ENCODE data around the gene EEPD1. TPM values are rescaled to one million over a fixed set of nuclear protein-coding genes. Genes with fewer than 3 reads are reported as not detected.

The EEPD1 gene
- total RNA-seq, 2 donors from 2014 or later, result 8.2 to 10.0 TPM

DNA sequence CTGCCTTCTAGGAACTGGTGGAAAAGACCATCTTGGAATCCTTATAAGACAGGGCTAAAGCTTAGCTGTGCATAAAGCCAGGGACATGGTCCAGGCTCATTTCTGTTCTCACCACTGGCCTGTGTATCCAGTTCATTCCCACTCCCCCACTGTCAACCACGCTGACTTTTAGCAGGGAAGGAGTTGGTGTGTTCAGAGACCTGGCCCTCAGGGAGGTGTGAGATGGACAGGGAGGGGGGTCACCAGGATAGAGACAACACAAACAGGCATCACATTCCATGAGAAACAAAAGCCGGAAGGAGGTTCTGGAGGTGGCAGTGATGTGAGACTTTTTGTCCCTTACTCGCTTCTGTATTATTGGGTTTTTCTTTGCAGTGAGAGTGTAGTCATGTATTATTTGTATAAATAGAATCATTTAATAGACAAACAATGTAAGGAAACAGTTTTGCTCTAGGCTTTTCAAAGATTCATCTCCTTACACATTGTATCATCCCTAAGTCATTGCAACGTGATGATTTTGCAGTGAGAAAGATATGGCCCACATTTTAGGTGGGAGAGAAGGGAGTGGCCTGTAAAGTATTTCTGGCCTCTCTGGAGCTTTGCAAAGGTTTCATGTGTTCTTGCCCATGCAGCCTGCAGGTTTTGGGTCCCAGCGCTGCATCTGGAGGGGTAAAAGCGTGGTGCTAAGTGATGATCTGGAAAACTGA lies 52.0 kb downstream of the EEPD1 start:
- H3K27ac ChIP-seq, result no peak overlapping the region
- no peak for TF ChIP-seq CTCF (IDR thresholded peaks at IDR 0.05)
- H3K4me3 ChIP-seq, result no peak overlapping the region
- H3K36me3 ChIP-seq, result no peaks in the 10 kb centered on the region
- H3K27me3 ChIP-seq, result no peaks in the 10 kb centered on the region
- H3K4me1 ChIP-seq, result peaks cover 11% of the 10 kb centered on the region
- no peak overlapping the region for H3K9ac ChIP-seq (ENCODE audit: low read depth in 2 of 2, low read length in 2 of 2)
- H3K9me3 ChIP-seq, result no peaks in the 10 kb centered on the region
- DNase-seq, result no peak
- intact Hi-C loops (cut with DNase I), result loop anchor here (5.0 kb wide), 1 partner anchor 48 kb away; no protein-coding TSS in a partner anchor

- peaks cover 11% of the 10 kb centered on the region for H3K4me1 ChIP-seq
- intact Hi-C loops (cut with DNase I), result no loop called here
- DNase-seq, result peak; percentile 64
Observed at GRCh38 chr7:36205803-36206202, 52.7 kb downstream of the EEPD1 start.

DNA sequence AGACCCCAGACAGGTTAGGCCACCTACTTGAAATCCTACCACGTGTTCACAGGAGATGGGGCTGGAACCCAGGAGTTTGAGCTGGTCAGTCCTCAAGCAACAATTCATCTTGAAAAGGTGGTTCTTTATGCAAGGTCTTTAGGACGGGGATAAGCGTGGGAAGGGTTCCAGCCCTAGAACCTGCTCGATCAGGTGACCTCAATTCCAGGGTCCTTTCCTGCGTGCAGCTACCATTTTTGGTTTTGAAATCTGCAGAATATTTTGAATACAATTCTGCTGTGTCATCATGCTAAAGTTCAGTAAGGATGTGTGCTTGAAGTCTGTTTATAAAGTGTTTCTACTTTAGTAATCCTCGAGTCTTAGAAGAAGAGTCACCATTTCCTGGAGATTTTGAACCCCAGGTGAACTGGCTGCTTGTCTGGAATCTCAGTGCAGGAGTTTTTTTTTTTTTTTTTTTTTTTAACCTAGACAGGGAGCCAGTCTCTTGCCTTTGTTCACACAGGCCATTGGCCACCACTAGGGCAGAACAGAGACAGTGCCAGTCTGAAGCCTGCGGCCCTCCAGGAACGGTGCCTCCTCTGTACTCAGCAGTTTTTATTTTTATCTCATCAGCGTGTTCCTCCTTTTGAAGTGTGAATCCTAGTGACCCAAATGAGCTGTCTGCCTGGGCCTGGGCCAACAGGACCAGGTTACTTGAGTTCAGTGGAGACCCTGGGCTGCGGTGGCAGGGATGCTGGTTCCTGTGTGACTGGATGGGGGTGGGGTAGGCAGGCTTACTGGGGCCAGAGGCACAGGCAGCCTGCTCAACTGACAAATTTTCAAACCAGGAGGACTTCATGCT lies 54.6 kb downstream of the EEPD1 start:
- H3K27ac ChIP-seq, result peak overlapping the region; percentile 59
- no peaks in the 10 kb centered on the region for H3K27me3 ChIP-seq
- H3K9ac ChIP-seq (ENCODE audit: low read depth in 2 of 2, low read length in 2 of 2), result peak overlapping the region in 1 of 2 donors; percentile 16
- no peaks in the 10 kb centered on the region for H3K9me3 ChIP-seq
- peaks cover 11% of the 10 kb centered on the region for H3K4me1 ChIP-seq
- no peak for TF ChIP-seq CTCF (IDR thresholded peaks at IDR 0.05)
- no peaks in the 10 kb centered on the region for H3K36me3 ChIP-seq
- intact Hi-C loops (cut with DNase I), result no loop called here
- H3K4me3 ChIP-seq, result no peak overlapping the region
- DNase-seq, result no peak

More at GRCh38 chr7:36205803-36206202, 52.7 kb downstream of the EEPD1 start:
- Histone ChIP-seq H3K36me3 (no peaks in the 10 kb centered on the region), H3K27ac (no peak overlapping the region), H3K27me3 (no peaks in the 10 kb centered on the region), H3K9me3 (no peaks in the 10 kb centered on the region), H3K9ac (ENCODE audit: low read depth in 2 of 2, low read length in 2 of 2) (no peak overlapping the region), H3K4me3 (no peak overlapping the region)
- no peak for TF ChIP-seq CTCF (IDR thresholded peaks at IDR 0.05)

DNA sequence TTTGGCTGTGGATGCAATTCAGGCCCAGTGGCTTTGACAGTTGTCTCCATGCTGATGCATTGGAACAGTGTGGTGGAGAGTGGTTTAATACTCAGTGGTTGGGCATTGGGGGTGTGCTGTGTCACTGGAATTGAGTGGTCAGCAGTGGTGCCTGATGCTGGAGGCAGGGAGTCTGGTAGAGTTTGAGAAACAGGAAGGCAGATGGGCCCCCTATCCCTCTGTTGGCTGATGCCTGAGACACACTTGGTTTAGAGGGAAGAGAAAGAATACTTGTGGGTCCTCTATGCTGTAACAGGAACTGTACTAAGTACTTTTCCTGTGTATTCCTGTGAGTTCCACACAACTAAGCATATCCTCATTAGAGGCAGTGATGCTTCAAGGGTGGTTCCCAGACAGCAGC lies 55.4 kb downstream of the EEPD1 start:
- no peaks in the 10 kb centered on the region for H3K36me3 ChIP-seq
- H3K4me1 ChIP-seq, result peaks cover 11% of the 10 kb centered on the region
- H3K4me3 ChIP-seq, result no peak overlapping the region
- no peak for DNase-seq
- no peaks in the 10 kb centered on the region for H3K27me3 ChIP-seq
- intact Hi-C loops (cut with DNase I), result no loop called here
- H3K9ac ChIP-seq (ENCODE audit: low read depth in 2 of 2, low read length in 2 of 2), result no peak overlapping the region
- H3K9me3 ChIP-seq, result no peaks in the 10 kb centered on the region
- no peak for TF ChIP-seq CTCF (IDR thresholded peaks at IDR 0.05)
- H3K27ac ChIP-seq, result peak overlapping the region; percentile 59

DNA sequence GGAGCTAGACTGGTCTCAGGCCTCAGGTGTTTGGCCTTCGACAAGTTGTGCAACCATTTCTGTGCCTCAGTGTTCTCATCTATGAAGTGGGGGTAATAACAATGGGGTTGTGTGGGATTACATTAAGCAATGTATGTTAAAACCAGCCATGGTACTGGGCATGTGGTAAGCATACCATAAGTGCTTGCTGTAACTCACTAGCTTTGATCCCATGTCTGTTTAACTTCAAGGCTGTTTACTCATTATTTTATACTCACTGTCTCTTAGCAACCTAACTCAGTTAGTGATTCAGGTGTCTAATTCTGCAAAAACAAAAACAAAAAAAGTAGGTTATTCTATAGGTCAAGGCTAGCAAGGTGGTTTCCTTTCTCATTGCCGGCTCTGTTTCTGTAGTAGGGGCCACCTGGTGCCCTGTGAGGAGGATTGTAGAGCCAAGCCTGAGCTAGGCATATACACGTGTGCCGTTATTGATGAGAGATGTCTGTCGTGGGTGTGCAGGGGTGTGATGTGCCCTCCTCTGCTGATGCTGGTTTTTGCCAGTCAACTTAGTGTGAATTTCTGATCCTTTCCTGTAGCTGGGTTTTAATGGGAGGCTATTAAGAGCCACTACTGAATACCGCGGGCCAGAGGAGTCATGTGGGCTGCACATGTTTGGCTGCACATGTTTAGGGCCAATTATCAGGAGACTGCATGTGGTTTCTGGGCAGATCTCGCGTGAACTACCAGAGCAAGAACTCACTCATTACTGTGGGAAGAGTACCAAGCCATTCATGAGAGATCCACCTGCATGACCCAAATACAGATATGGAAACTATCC lies 56.2 kb downstream of the EEPD1 start:
- DNase-seq, result no peak
- Histone ChIP-seq H3K27me3 (no peaks in the 10 kb centered on the region), H3K4me3 (no peak overlapping the region), H3K27ac (peak overlapping the region; percentile 59), H3K36me3 (no peaks in the 10 kb centered on the region), H3K9ac (ENCODE audit: low read depth in 2 of 2, low read length in 2 of 2) (no peak overlapping the region), H3K9me3 (no peaks in the 10 kb centered on the region), H3K4me1 (peaks cover 11% of the 10 kb centered on the region)
- TF ChIP-seq CTCF (IDR thresholded peaks at IDR 0.05), result no peak
- intact Hi-C loops (cut with DNase I), result no loop called here
